RCC 7860 (cell line): ENCODE measurements around the gene AHRR.
A peak's percentile ranks its signal among the peaks of the same experiment; 100 is the strongest.
"Not testable (repeated sequence)": the region's sequence is repeated elsewhere in the genome, so short reads cannot be mapped to it uniquely, and the experiment has no call there.

Experiments
- DNase-seq: peaks from one replicate; pipeline ENCODE4 v3.0.0-alpha.2; 2015; ENCODE audit warnings: low spot score
- FAIRE-seq: peaks from 2 replicates; lab custom pipeline; 2012; peaks lifted over from hg19 to GRCh38; lab: Jason Lieb, UNC

The AHRR gene

DNA sequence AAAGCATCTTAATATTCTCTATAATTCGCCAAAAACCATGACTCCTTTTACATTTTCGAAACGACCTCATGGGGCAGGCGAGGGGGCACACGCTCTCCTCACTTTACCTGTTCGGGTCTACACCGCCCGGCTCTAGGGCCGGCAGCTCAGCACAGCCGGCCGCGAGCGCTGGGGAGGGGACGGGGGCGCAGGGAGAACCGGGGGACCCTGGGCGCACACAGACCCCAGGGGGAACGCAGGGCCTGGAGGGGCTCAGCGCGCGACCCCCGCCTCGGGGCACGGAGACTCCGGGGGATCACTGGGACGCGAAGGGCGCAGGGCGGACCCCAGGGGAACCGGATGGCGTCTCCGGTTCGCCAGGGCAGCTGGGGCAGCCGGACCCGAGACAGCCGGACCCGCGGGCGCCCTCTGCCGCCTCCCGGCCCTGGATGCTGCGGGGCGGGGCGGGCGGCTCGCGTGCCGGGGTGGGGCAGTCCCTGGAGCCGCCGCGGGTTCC lies at the start of gene AHRR:
AHRR (plus strand) TSS at position 485 of the 496 bp plus-strand sequence. CDS start 22,189 bp downstream, outside the sequence.
- FAIRE-seq: no peak
- DNase-seq: no peak

- DNase-seq, FAIRE-seq: not testable (repeated sequence)
Measured at GRCh38 chr5:271828-272167, 49.7 kb upstream of the AHRR start.

DNA sequence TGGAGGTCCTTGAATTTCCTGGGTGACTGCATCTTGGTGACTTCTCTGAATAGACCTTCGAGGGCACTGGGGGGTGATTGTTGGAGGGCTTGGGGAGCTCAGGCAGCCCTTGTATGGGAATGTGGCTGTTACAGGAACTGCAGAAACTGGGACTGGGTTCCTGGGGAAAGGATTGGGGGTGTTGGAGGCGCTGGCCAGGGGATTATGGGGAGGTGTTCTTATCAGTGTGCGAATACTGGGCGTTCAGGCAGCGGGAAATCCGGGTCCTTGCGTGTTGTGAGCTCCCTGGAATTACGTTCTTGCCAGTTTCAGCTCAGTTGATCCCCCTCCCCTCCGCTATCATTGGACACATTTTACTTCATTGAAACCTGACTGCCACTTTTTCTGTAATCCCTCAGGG lies 48.4 kb upstream of the AHRR start:
- FAIRE-seq, DNase-seq: not testable (repeated sequence)

DNA sequence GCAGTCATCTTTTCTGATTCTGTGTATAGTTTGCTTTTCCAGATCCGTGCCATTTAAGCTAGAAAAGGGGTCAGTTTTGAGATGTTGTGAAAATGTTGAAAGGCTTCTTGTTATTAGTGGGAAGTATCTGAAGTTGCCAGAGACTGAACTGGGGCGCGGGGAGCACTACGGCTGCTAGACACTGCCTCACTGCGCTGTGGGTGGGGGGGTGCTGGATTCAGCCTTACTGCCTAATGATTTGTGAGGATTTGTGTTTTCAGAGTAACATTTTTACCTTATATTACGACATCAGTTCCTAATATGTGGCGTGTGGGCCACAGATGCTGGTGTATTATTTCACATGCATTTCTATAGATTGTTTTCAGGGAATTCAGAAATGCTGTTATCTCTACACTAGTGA lies 48.0 kb upstream of the AHRR start:
- not testable (repeated sequence) for FAIRE-seq, DNase-seq

GRCh38 chr5:274346-274745 lies 47.2 kb upstream of the AHRR start:
- FAIRE-seq: not testable (repeated sequence)

GRCh38 chr5:278646-279045 lies 42.9 kb upstream of the AHRR start:
- FAIRE-seq (no peak), DNase-seq (no peak)

More at GRCh38 chr5:274346-274745, 47.2 kb upstream of the AHRR start:
- DNase-seq: not testable (repeated sequence)

DNA sequence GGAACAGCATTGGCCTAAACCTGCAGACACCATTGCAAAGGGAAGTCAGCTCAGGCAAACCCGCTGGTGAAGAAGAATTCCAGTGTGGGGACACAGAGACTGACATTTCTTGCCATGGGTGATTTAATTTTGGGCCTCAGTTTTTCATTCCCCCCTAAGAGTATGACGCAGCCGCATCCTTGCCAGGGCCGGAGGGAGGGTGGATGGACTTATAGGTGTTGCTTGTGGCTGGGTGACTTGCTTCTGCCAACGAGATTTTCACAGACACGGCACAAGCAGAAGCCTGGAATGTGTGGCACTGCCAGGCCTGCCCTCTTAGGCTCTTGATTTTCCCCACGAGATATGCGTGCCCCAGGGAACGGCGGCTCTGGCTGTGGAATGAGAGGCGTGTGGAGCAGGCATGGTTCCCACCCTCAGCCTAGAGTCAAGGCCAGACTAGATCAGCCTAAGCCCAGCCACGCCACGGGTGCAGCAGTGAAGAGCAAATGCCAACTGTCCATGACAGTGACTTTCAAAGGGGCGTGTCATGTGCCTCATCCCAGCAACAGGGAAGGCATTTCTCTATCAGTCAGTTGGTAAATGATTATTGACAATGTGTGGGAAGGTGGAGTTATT lies 42.4 kb upstream of the AHRR start:
- not testable (repeated sequence) for FAIRE-seq, DNase-seq

DNA sequence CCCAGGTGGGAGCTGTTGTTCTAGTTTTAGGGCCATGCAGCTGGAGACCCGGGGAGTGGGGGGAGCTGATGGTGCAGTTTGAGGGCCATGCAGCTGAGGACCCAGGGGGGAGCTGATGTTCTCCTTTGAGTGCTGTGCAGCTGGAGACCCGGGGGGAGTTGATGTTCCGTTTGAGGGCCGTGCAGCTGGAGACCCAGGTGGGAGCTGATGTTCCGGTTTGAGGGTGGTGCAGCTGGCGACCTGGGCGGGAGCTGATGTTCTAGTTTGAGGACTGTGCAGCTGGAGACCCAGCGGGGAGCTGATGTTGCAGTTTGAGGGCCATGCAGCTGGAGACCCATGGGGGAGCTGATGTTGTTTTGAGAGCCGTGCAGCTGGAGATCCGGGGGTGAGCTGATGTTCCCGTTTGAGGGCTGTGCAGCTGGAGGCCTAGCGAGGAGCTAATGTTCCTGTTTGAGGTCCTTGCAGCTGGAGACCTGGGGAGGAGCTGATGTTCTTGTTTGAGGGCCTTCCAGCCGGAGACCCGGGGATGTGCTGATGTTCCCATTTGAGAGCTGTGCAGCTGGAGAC lies 35.4 kb upstream of the AHRR start:
- no peak for FAIRE-seq
- no peak for DNase-seq

DNA sequence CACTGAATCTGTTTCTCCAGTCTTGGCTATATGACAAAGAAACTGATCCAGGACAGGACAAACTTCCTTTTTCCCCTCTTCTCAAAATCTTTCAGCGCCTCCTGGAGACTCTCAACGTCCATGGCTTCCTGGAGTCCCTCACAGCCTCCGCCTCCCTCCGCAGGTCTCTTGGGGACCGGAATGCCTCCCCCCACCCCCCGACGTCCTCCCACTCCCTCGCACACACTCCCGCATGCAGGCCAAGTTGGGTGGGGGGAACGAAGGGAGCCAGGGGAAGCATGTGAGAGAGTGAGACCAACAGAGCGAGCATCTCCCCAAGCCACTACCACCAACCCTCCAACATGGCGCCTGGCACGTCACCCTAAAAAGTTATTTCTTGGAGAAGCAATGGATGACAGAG lies 31.3 kb upstream of the AHRR start:
- DNase-seq, FAIRE-seq: not testable (repeated sequence)

GRCh38 chr5:291345-291744 lies 30.2 kb upstream of the AHRR start:
- not testable (repeated sequence) for FAIRE-seq, DNase-seq

GRCh38 chr5:294788-295187 lies 26.7 kb upstream of the AHRR start:
- DNase-seq, FAIRE-seq: not testable (repeated sequence)

GRCh38 chr5:296207-296606 lies 25.3 kb upstream of the AHRR start:
- not testable (repeated sequence) for DNase-seq, FAIRE-seq

- FAIRE-seq (peak; percentile 86), DNase-seq (peak; percentile 58)
Measured at GRCh38 chr5:296954-297353, 24.6 kb upstream of the AHRR start.

DNA sequence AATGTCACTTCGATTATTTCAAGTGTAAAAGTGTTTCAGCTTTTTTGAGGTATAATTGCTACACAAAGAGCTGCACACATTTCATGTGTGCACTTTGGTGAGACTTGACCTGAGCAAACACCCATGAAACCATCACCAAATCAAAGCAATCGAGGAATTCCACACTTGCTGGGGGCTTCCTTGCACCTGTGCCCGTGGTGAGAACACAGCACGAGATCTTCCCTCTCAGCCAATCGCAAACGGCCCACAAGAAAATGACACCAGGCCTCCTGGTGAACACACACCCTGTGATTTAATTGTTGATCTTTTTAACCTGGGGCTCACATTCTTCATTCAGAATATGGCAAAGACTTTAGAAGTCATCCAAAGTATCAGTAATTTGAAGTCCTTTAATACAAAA lies 24.1 kb upstream of the AHRR start:
- DNase-seq, FAIRE-seq: not testable (repeated sequence)

DNA sequence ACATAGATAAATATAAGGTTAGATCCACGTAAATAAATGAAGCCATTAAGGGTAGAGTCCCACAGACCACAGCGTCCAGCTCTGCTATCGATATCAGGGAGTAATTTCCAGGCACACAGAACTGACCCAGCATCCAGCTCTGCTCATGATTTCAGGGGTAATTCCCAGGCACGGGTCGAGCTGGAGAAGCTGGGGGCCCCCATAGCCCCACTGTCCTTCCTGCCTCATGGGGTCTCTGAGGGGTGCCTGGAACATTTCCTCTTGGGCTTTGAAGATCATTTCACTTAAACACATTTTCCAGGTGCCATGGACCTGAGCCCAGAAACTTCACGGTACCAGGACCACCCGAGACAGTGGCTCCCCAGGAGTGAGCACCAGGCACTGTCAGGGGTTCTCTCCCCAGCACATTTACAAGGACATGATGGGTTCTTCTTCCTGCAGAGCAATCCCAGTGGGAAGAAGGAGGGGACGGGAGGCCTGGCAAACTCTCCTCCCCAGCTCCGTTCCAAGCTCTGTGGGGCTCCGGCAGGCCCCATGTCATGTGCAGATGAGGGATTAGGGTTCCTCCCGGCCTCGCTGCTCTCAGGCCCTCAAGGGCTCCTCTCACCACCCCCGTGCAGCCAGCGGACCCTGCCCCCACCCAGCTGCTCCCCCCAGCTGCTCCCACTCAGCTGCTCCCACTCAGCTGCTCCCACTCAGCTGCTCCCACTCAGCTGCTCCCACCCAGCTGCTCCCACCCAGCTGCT lies 23.4 kb upstream of the AHRR start:
- not testable (repeated sequence) for DNase-seq, FAIRE-seq

DNA sequence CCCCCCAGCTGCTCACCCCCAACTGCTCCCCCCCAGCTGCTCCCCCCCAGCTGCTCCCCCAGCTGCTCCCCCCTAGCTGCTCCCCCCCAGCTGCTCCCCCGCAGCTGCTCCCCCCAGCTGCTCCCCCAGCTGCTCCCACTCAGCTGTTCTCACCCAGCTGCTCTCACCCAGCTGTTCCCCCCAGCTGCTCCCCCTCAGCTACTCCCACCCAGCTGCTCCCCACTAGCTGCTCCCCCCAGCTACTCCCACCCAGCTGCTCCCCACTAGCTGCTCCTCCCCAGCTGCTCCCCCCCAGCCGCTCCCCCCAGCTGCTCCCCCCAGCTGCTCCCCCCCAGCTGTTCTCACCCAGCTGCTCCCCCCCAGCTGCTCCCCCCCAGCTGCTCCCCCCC lies 22.8 kb upstream of the AHRR start:
- no peak for FAIRE-seq
- DNase-seq: no peak

DNA sequence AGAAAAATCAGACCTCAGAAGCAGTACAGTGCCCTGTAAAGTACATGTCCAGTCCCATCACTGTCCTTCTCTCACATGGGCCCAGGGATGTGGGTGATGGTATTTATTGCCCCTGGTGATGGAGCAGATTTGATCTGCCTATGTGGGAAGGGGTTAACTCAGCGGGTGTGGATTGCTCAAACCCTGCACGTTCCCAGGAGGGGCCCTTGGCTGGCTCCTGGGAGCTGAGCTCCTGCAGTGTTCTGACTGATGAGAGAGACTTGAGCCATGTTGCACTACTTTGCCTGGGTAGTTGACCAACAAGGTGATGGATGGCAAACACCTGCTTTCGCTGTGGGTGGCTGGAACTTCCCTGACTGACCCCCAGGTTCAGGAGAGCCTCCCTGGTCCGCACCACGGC lies 21.6 kb upstream of the AHRR start:
- FAIRE-seq, DNase-seq: not testable (repeated sequence)

DNA sequence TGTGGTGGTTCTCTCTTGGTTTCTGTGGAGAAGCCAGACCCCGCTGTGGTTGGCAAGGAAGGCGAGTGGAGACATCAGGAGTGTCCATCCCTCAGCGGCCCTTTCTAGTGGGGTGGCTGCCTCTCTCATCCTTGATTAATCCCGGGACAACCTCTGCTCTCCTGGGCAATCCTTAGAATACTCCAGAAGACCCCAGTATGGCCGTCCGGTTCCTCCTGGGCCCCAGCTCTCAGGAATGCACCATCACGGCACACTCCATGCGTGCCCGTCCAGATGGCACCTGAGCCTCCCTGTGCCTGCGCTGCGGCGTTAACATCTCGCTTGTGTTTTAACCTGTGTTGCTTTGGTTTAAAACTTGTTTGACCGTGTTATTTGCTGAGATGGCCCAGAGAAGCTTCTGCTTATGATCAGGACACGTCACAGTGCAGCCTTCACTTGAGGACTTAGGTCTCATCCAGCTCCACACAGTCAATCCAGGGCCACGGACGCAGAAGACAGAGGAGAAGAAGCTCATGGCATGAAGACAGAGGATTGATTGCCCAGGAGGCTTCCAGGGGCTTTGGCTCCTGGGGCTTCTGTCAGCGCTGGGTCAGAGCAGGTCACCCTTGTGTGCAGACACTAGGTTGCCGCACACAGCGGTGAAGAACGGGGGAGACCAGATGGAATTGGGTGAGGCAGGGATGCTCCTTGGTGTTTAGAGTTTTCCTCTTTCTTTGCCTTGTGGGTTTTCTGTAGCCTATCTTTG lies 20.7 kb upstream of the AHRR start:
- FAIRE-seq, DNase-seq: not testable (repeated sequence)

DNA sequence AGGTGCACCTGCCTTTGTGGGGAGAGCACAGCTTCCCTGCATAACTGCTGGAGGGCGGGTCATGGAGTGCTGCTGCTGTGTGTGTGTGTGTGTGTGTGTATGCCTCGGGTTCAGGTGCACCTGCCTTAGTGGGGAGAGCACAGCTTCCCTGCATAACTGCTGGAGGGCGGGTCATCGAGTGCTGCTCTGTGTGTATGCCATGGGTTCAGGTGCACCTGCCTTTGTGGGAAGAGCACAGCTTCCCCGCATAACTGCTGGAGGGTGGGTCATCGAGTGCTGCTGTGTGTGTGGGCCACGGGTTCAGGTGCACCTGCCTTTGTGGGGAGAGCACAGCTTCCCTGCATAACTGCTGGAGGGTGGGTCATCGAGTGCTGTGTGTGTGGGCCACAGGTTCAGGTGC lies 19.1 kb upstream of the AHRR start:
- FAIRE-seq, DNase-seq: not testable (repeated sequence)

DNA sequence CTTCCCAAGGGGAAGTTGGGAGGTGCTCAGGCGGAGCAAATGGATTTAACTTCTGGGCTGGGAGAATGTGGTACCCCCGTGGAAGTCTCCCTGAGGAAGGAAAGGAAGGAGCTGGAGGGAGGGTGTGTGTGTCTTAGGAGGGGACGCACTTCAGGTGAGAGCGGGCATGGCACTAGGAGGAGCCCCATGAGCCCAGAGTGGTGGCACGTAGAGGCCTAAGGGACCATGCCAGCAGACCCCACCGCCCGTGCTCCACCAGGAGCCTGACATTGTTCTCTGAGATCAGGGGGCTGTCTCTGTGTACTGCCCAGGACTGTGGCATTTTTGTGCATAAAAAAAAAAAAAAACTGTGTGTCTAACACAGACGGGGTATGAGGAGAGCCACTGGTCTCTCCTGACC lies 18.5 kb upstream of the AHRR start:
- DNase-seq: no peak

GRCh38 chr5:303741-304140 lies 17.8 kb upstream of the AHRR start:
- DNase-seq, FAIRE-seq: not testable (repeated sequence)

More for the DNA sequence above, 18.5 kb upstream of the AHRR start:
- FAIRE-seq: no peak
